NT2/D1 (cell line): ENCODE data around the gene TNFRSF8.

Experiments
- DNase-seq: peaks from one replicate; pipeline ENCODE4 v3.0.0-alpha.2; 2011; ENCODE audit warnings: low read depth, low spot score
- H3K27me3 ChIP-seq: 2 replicates; pipeline ENCODE4 v1.6.0; 2011; ENCODE audit warnings: mild to moderate bottlenecking; ENCODE audit not compliant: insufficient read length, insufficient read depth
- H3K36me3 ChIP-seq: 2 replicates; pipeline ENCODE4 v1.6.1; 2011; ENCODE audit warnings: mild to moderate bottlenecking, low read length, mixed read lengths; ENCODE audit not compliant: insufficient read depth, insufficient read length
- H3K4me1 ChIP-seq: 2 replicates; pipeline ENCODE4 v1.5.1; 2011; ENCODE audit not compliant: insufficient read depth, insufficient read length
- H3K4me3 ChIP-seq: 2 replicates; pipeline ENCODE4 v1.5.1; 2011; ENCODE audit warnings: low read depth; ENCODE audit not compliant: insufficient read length
- H3K9ac ChIP-seq: 2 replicates; pipeline ENCODE4 v1.6.0; 2011; ENCODE audit warnings: low read depth; ENCODE audit not compliant: insufficient read length
- H3K9me3 ChIP-seq: 2 replicates; pipeline ENCODE4 v1.5.1; 2011; ENCODE audit warnings: mild to moderate bottlenecking, low read length; ENCODE audit not compliant: insufficient read depth
- SUZ12 ChIP-seq: IDR thresholded peaks from 2 replicates; pipeline ENCODE4 v1.6.1; 2011; ENCODE audit not compliant: insufficient read length, insufficient read depth; ENCODE audit errors: extremely low read depth
- YY1 ChIP-seq: IDR thresholded peaks from 2 replicates; pipeline ENCODE4 v1.6.1; 2011; ENCODE audit not compliant: insufficient read length, insufficient read depth
- ZNF274 ChIP-seq: IDR thresholded peaks from 2 replicates; pipeline ENCODE4 v1.6.1; 2011; ENCODE audit warnings: mild to moderate bottlenecking, low read depth, low read length

Gene TNFRSF8

GRCh38 chr1:12113433-12114339 is 50.6 kb downstream of the TNFRSF8 start:
- DNase-seq: no peak
- Histone ChIP-seq H3K9me3 (no peaks in the 10 kb centered on the region), H3K27me3 (no peaks in the 10 kb centered on the region), H3K4me1 (no peaks in the 10 kb centered on the region), H3K4me3 (no peak overlapping the region), H3K36me3 (peaks cover 44% of the 10 kb centered on the region), H3K9ac (no peak overlapping the region)
- TF ChIP-seq SUZ12 (no peak), ZNF274 (no peak), YY1 (no peak)

DNA sequence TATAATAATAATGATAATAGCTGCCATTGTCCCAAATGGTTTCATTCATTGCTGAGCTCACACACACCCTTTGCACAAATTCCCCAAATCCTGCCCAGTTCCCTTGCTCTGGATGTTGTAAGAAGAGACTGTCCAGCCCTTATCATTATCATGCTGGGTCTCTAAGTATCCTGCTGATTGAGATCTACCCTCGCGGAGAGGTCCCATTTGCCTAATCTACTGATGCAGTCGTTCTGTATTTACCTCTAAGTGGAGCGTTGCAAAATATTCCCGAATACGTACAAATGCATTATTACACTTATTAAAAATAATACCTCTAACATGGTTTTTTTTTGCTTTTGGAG is 51.2 kb downstream of the TNFRSF8 start:
- no peak for TF ChIP-seq SUZ12
- TF ChIP-seq YY1: no peak
- no peak for TF ChIP-seq ZNF274
- H3K9me3 ChIP-seq: no peaks in the 10 kb centered on the region
- no peak for DNase-seq
- H3K4me3 ChIP-seq: no peak overlapping the region
- peaks cover 44% of the 10 kb centered on the region for H3K36me3 ChIP-seq
- H3K27me3 ChIP-seq: no peaks in the 10 kb centered on the region
- H3K4me1 ChIP-seq: no peaks in the 10 kb centered on the region
- H3K9ac ChIP-seq: no peak overlapping the region

DNA sequence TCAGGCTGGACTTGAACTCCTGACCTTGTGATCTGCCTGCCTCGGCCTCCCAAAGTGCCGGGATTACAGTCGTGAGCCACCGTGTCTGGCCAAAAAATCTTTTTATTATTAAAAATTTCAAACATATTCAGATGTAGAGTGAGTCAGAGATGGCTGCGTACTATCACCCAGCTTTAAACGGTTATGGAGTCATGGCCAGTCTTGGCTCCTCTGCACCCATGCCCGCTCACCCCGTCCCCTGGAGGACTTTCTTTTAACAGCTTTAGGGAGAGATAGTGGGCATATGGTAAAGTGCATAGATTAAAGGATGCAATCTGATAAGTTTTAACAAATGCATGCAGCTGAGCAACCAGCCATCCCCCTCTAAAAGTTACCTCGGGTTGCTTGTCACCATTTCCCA is 51.8 kb downstream of the TNFRSF8 start:
- peaks cover 45% of the 10 kb centered on the region for H3K36me3 ChIP-seq
- H3K9me3 ChIP-seq: no peaks in the 10 kb centered on the region
- no peak for DNase-seq
- H3K9ac ChIP-seq: no peak overlapping the region
- no peaks in the 10 kb centered on the region for H3K27me3 ChIP-seq
- TF ChIP-seq ZNF274 (no peak), YY1 (no peak), SUZ12 (no peak)
- no peaks in the 10 kb centered on the region for H3K4me1 ChIP-seq
- no peak overlapping the region for H3K4me3 ChIP-seq

GRCh38 chr1:12121212-12122003 is 58.3 kb downstream of the TNFRSF8 start:
- Histone ChIP-seq H3K9ac (no peak overlapping the region), H3K27me3 (no peaks in the 10 kb centered on the region), H3K4me1 (no peaks in the 10 kb centered on the region), H3K4me3 (no peak overlapping the region), H3K36me3 (peaks cover 54% of the 10 kb centered on the region), H3K9me3 (no peaks in the 10 kb centered on the region)
- no peak for DNase-seq
- TF ChIP-seq SUZ12: no peak
- TF ChIP-seq ZNF274: no peak
- no peak for TF ChIP-seq YY1

DNA sequence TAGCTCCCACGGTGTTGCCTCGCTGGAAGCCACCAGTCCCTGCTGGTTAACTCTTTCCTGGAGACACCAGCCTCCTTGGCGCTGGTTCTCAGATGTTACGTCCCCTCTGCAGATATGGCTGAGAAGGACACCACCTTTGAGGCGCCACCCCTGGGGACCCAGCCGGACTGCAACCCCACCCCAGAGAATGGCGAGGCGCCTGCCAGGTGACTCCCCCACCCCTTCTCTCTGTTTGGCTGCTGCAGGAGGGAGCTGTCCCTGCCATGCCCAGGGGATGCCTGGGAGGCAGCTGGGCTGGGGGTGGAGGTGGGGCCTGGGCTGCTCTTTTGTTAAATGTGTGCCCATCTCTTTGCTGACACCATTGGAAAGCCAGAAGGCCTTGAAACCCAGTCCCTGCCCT is 60.1 kb downstream of the TNFRSF8 start:
- Histone ChIP-seq H3K36me3 (peaks cover 58% of the 10 kb centered on the region), H3K9ac (no peak overlapping the region), H3K4me1 (no peaks in the 10 kb centered on the region), H3K27me3 (no peaks in the 10 kb centered on the region), H3K4me3 (no peak overlapping the region), H3K9me3 (no peaks in the 10 kb centered on the region)
- TF ChIP-seq ZNF274 (no peak), YY1 (no peak), SUZ12 (no peak)
- no peak for DNase-seq

DNA sequence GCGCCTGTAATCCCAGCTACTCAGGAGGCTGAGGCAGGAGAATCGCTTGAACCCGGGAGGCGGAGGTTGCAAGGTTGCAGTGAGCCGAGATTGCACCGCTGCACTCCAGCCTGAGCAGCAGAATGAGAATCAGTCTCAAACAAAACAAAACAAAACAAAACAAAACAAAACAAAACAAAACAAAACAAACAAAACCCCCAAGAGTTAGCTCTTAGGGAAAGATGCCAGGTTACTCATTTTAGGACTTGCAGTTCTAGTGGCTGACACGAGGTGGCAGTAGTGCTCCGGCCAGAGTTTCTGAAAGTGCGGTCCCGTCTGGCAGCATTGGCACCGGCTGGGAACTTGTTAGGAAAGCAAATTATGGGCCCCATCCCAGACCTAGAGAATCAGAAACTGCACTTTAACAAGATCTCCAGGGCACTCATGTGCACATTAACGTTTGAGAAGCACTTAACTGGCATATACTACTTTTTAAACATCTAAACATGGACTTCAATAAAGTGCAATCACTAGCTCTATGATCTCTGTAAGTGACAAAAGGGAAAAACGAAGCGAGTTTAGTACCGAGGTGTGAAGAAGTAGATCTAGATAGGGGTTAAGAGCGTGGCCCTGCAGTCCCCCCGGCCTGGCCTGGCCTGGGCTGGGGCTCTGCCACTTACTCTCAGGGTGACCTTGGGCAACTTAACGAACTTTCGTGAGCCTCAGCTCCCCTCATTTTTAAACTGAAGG is 61.8 kb downstream of the TNFRSF8 start:
- no peak for TF ChIP-seq YY1
- no peak for TF ChIP-seq SUZ12
- no peak for TF ChIP-seq ZNF274
- H3K4me3 ChIP-seq: no peak overlapping the region
- H3K4me1 ChIP-seq: no peaks in the 10 kb centered on the region
- no peaks in the 10 kb centered on the region for H3K27me3 ChIP-seq
- no peak overlapping the region for H3K9ac ChIP-seq
- no peaks in the 10 kb centered on the region for H3K9me3 ChIP-seq
- peaks cover 56% of the 10 kb centered on the region for H3K36me3 ChIP-seq
- peak; percentile 11 for DNase-seq
